GM13976 (cell line): ENCODE data around the gene MTCL3.

Experiments used
- DNase-seq: peaks from one replicate; pipeline ENCODE4 v3.0.0; 2012; ENCODE audit warnings: low spot score
- in situ Hi-C: fragments of 300-500 bp; cut with MboI; formaldehyde crosslinking; loops from one replicate; pipeline ENCODE4 v1.12.0; 2022; ENCODE audit warnings: low sequenced_read_pairs, mixed read lengths, inconsistent platforms; ENCODE audit not compliant: unreplicated experiment
- TF ChIP-seq, protein P1 (sequence below): IDR thresholded peaks from 2 replicates; pipeline ENCODE4 v1.5.1; 2012; ENCODE audit warnings: borderline replicate concordance, mild to moderate bottlenecking; ENCODE audit not compliant: insufficient read depth; ENCODE audit errors: extremely low read depth, missing control alignments, control extremely low read depth

MTCL3 gene

DNA sequence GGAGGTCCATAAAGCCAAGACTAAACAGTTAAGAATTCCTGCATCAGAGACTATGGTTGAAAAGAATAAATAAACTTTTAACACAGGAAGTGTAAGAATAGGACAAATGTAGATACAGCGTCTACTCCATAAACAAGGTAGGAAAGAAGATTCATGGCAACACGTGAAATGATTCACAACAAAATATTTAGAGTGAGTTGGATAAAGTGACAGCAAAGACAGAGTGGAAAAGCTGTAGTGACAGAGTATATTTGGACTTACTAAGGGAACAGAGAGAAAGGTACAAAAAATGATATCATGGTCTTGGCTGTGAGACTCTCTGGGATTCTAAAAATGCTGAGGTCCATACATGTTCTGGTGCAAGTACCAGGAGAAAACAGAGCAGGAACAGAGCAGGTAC is 38.0 kb downstream of the MTCL3 start:
- TF ChIP-seq, protein P1, sequence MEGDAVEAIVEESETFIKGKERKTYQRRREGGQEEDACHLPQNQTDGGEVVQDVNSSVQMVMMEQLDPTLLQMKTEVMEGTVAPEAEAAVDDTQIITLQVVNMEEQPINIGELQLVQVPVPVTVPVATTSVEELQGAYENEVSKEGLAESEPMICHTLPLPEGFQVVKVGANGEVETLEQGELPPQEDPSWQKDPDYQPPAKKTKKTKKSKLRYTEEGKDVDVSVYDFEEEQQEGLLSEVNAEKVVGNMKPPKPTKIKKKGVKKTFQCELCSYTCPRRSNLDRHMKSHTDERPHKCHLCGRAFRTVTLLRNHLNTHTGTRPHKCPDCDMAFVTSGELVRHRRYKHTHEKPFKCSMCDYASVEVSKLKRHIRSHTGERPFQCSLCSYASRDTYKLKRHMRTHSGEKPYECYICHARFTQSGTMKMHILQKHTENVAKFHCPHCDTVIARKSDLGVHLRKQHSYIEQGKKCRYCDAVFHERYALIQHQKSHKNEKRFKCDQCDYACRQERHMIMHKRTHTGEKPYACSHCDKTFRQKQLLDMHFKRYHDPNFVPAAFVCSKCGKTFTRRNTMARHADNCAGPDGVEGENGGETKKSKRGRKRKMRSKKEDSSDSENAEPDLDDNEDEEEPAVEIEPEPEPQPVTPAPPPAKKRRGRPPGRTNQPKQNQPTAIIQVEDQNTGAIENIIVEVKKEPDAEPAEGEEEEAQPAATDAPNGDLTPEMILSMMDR, result no peak
- in situ Hi-C loops, result no loop called here
- DNase-seq, result no peak

DNA sequence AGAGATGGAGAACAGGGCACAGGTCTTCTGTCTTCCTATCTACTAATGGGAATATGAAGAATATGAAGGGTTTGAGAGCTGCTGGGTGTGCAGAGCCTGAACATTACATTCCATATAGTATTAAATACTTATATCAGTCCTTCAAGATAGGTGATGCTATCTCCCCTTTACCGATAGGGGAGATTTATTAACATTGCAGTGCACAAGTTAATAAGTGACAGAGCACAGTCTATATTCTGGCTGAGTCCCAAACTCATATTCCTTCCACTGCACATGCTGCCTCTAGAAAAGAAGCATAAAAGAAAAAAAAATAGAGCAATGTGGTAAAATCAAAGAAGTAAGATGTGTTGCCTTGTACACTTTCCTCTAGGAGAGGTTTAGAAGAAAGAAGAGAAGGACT is 41.5 kb downstream of the MTCL3 start:
- in situ Hi-C loops, result no loop called here
- DNase-seq, result no peak
- TF ChIP-seq, protein P1, result no peak

DNA sequence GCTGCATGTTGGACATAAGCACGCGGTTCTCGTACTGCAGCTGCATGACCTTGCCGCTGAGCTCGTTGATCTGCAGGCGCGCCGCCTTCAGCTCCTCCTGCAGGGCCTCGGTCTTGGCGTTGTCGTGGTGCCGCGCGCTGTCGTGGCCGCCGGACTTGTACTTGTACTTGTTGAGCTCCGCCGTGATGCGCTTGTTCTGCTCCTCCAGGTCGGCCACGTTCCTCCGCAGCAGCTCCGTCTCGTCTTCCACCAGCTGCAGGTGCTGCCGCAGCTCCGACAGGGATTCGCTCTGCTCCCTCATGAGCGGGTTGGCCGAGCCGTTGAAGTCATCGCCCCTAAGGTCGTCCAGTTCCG is 43.3 kb downstream of the MTCL3 start:
- in situ Hi-C loops, result no loop called here
- DNase-seq, result no peak
- TF ChIP-seq, protein P1, result no peak

DNA sequence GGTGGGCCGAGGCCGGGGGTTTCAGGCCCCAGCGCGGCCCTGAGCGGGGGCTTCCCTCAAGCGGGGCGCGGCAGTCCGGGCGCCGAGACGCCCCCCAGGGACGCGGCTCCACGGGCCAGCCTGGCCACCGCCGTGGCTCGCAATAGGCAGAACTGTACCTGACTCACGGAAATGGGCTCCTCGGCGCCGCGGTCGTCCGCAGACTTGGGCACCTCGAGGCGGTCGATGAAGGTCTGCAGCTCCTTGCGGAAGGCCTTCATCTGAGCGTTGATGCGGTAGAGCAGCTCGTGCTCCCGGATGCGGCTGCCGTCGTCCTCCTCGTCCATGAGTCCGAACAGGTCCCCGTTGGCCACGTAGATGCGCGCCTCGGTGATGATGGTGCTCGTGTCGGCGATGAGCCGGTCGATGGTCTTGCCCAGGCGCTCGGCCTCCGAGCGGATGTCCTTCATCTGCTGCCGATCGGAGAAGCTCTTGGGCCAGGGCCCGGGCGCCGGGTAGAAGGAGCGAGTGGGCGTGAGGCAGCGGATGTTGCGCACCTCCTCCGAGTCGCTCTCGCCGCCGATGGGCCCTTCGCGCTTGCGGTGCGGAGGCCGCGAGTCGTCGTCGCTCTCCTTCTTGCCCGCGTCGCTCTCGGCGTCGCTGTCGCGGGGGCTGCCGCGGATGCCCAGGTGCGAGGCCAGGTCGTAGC is 43.9 kb downstream of the MTCL3 start:
- no peak for DNase-seq
- in situ Hi-C loops, result no loop called here
- TF ChIP-seq, protein P1, result no peak

DNA sequence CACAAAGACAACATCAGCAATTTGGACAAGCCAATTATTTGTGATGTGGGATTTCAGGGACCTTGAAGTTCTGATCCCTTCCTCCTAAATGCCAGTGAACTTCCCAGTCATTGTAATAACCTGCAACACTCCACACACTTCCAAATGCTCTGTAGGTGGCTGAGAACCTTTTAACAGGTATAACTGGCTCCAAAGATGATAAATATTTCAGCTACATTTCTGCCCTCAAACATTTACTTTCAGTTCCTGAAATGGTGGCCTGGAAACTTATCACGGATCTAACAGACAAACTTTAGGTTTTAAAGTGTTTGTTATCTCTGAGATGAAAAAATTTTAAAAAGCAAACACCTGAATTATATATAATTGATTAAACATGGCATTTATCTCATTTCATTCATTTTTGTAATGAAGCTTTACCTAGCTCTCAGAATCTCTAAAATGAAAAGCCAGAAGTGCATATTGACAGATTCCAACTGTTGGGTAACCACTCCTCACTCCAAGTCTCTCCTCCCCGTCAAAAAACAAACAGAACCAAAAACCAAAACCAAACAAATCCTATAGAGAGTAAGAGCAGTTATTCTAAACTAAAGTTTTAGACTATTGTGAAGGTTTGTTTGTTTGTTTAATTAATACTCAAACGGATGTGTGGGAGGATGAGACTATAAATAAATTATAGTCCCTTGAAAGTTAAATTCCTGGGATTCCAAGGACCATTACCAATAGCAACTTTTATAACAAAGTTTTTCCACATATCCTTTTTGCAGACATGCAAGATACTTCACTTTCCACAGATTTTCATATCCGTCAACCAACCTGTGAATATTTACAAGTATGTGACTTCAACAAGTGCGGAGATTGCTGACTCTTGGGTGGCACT is 47.5 kb downstream of the MTCL3 start:
- in situ Hi-C loops, result no loop called here
- no peak for DNase-seq
- TF ChIP-seq, protein P1, result no peak

DNA sequence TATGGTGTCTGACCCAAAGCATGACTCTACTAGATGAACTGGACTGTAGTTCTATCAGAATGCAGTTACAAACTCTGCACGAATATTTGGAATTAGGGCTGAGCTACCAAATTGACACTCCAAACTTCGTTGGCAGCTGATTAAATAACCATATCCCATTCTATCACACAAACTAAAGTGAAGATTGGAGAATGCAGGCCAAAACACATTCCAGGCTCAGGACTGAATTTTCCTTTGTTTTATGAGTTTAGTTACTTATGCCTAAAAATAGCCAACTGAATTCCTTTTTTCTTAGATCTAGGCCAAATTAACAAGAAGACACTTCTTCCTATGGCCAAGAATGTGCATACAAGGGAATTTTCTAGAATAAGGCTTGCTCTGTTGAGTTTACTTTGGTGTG is 50.2 kb downstream of the MTCL3 start:
- in situ Hi-C loops, result no loop called here
- TF ChIP-seq, protein P1, result no peak
- no peak for DNase-seq
